GM12878 (cell line): ENCODE data around the gene CTDNEP1. TPM values are rescaled to one million over a fixed set of nuclear protein-coding genes. Genes with fewer than 3 reads are reported as not detected.

Source experiments
- ATF3 ChIP-seq: IDR thresholded peaks from 2 replicates; pipeline ENCODE4 v1.6.1; 2011; ENCODE audit warnings: low read depth, mild to moderate bottlenecking, low read length, moderate library complexity, borderline replicate concordance; ENCODE audit errors: extremely low read depth
- BCL11A ChIP-seq: IDR thresholded peaks from 2 replicates; pipeline ENCODE4 v1.6.1; 2011; ENCODE audit warnings: low read depth, low read length
- BHLHE40 ChIP-seq, 2 experiments: fragments of 450-650 bp in 1 of 2; IDR thresholded peaks; 2 replicates each; pipeline ENCODE4 v1.6.1; 2011 to 2017; ENCODE audit warnings: low read depth in 2 of 2, borderline replicate concordance in 1 of 2, improper control_type of control experiment in 1 of 2, low read length in 1 of 2, mild to moderate bottlenecking in 1 of 2
- DPF2 ChIP-seq: fragments of 450-650 bp; IDR thresholded peaks from 2 replicates; pipeline ENCODE4 v1.6.1; 2017; ENCODE audit warnings: mild to moderate bottlenecking
- GABPA ChIP-seq: IDR thresholded peaks from 2 replicates; pipeline ENCODE4 v1.6.1; 2014; ENCODE audit warnings: antibody characterized with exemption, low read depth, mild to moderate bottlenecking, inconsistent platforms
- GATAD2B ChIP-seq: fragments of 450-650 bp; conservative IDR thresholded peaks from 2 replicates; pipeline ENCODE4 v1.6.1; 2017; ENCODE audit warnings: low read depth, mild to moderate bottlenecking, moderate library complexity
- HCFC1 ChIP-seq: fragments of 150-350 bp; IDR thresholded peaks from 2 replicates; pipeline ENCODE4 v1.6.1; 2014; ENCODE audit warnings: low read length
- HDGF ChIP-seq: fragments of 450-650 bp; IDR thresholded peaks from 2 replicates; pipeline ENCODE4 v1.6.1; 2016; ENCODE audit warnings: antibody characterized with exemption
- HSF1 ChIP-seq: fragments of 150-350 bp; IDR thresholded peaks from 2 replicates; pipeline ENCODE4 v1.6.1; 2014; ENCODE audit warnings: mild to moderate bottlenecking, low read depth, low read length
- IKZF2 ChIP-seq, 2 experiments: fragments of 450-650 bp; IDR thresholded peaks; 2 replicates each; pipeline ENCODE4 v1.6.1; 2017; ENCODE audit warnings: mild to moderate bottlenecking in 2 of 2, moderate library complexity in 2 of 2
- IRF5 ChIP-seq: fragments of 450-650 bp; IDR thresholded peaks from 2 replicates; pipeline ENCODE4 v1.6.1; 2017; ENCODE audit warnings: borderline replicate concordance
- JUNB ChIP-seq: IDR thresholded peaks from 2 replicates; pipeline ENCODE4 v1.6.1; 2016; ENCODE audit warnings: antibody characterized with exemption, mild to moderate bottlenecking
- KLF5 ChIP-seq: fragments of 450-650 bp; IDR thresholded peaks from 2 replicates; pipeline ENCODE4 v1.6.1; 2014; ENCODE audit warnings: mild to moderate bottlenecking; ENCODE audit not compliant: partially characterized antibody
- NFIC ChIP-seq: IDR thresholded peaks from 2 replicates; pipeline ENCODE4 v1.6.1; 2012; ENCODE audit warnings: low read depth, mild to moderate bottlenecking, inconsistent platforms, low read length, moderate library complexity
- NKRF ChIP-seq: fragments of 450-650 bp; conservative IDR thresholded peaks from 2 replicates; pipeline ENCODE4 v1.6.1; 2017; ENCODE audit warnings: mild to moderate bottlenecking, moderate library complexity
- NR2F1 ChIP-seq: fragments of 450-650 bp; conservative IDR thresholded peaks from 2 replicates; pipeline ENCODE4 v1.6.1; 2017; ENCODE audit warnings: mild to moderate bottlenecking
- RCOR1 ChIP-seq: conservative IDR thresholded peaks from 2 replicates; pipeline ENCODE4 v1.6.1; 2012; ENCODE audit warnings: low read depth, low read length, improper control_type of control experiment
- SIN3A ChIP-seq: IDR thresholded peaks from 2 replicates; pipeline ENCODE4 v1.6.1; 2012; ENCODE audit warnings: low read depth, low read length, improper control_type of control experiment
- SMC3 ChIP-seq: IDR thresholded peaks from 2 replicates; pipeline ENCODE4 v1.6.1; 2011; ENCODE audit warnings: low read length, improper control_type of control experiment, borderline replicate concordance
- STAT1 ChIP-seq: fragments of 450-650 bp; conservative IDR thresholded peaks from 2 replicates; pipeline ENCODE4 v1.6.1; 2014; ENCODE audit warnings: antibody characterized with exemption, mild to moderate bottlenecking
- TCF12 ChIP-seq: IDR thresholded peaks from 2 replicates; pipeline ENCODE4 v1.6.1; 2011; ENCODE audit warnings: low read depth, mild to moderate bottlenecking, low read length
- TCF3 ChIP-seq: IDR thresholded peaks from 2 replicates; pipeline ENCODE4 v1.6.1; 2012; ENCODE audit warnings: low read depth, mild to moderate bottlenecking, low read length, borderline replicate concordance; ENCODE audit not compliant: insufficient read depth
- USF1 ChIP-seq: IDR thresholded peaks from 2 replicates; pipeline ENCODE4 v1.6.1; 2011; ENCODE audit warnings: borderline replicate concordance, low read depth, mild to moderate bottlenecking, moderate library complexity, mixed read lengths, low read length; ENCODE audit not compliant: insufficient read depth; ENCODE audit errors: extremely low read length
- ZNF217 ChIP-seq: fragments of 450-650 bp; IDR thresholded peaks from 2 replicates; pipeline ENCODE4 v1.6.1; 2017; ENCODE audit warnings: antibody characterized with exemption, mild to moderate bottlenecking
- ZNF24 ChIP-seq: fragments of 450-650 bp; IDR thresholded peaks from 2 replicates; pipeline ENCODE4 v1.6.1; 2017; ENCODE audit warnings: antibody characterized with exemption, mild to moderate bottlenecking
- polyA plus RNA-seq, 11 experiments: library from polyadenylated mRNA; depleted of rRNA in 4 of 11; unstranded in 6 of 11; stranded (reverse) in 5 of 11; fragments of >200 nt; fragmentation: Nextera tagmentation in 4 of 11; fragmentation: Illumina TruSeq in 1 of 11; extraction: Ambion mirVana in 4 of 11; extraction: Trizol in 1 of 11; gene quantifications; 1 replicate in 1 of 11; 2 replicates in 10 of 11; pipeline versions ENCODE4 v1.2.1 to v1.2.3, GENCODE V29; 2011 to 2016; ENCODE audit warnings: inconsistent platforms in 2 of 11, missing spikeins in 2 of 11, low read depth in 1 of 11
- total RNA-seq, 4 experiments: library from RNA; depleted of rRNA in 3 of 4; stranded (reverse); fragments of >200 nt in 3 of 4; fragmentation: Illumina TruSeq in 1 of 4; extraction: Trizol in 1 of 4; gene quantifications; 2 replicates each; pipeline versions ENCODE4 v1.2.1 to v1.2.3, GENCODE V29; 2013 to 2021

Gene CTDNEP1
- total and polyA plus RNA-seq, 10 of the 15 experiments (the other 5 are each of a cell fraction or from before 2014, with no cell fraction given), result 23.7 to 176 (median 30.3) TPM

- no peak for TF ChIP-seq HSF1
- no peak for TF ChIP-seq GABPA
- no peak for TF ChIP-seq TCF12
- no peak for TF ChIP-seq ZNF217
- no peak for TF ChIP-seq JUNB
- TF ChIP-seq GATAD2B, result peak; percentile 86
- peak; percentile 46; the same call in 1 of the 2 replicates for TF ChIP-seq ATF3
- peak; percentile 66 for TF ChIP-seq HCFC1
- TF ChIP-seq IRF5, result no peak
- no peak for TF ChIP-seq USF1
- TF ChIP-seq NR2F1, result peak; percentile 85
- TF ChIP-seq NKRF, result peak; percentile 83
- TF ChIP-seq SIN3A, result peak; percentile 86; the same call in 1 of the 2 replicates
- no peak for TF ChIP-seq NFIC
- TF ChIP-seq KLF5, result peak; percentile 81
- peak in 1 of 2 experiments; percentile 76; a peak in 2 of 4 replicates for TF ChIP-seq BHLHE40 (IDR thresholded peaks at IDR 0.05; ENCODE audit: borderline replicate concordance in 1 of 2, low read depth in 2 of 2, low read length in 1 of 2)
- TF ChIP-seq BCL11A, result no peak
- TF ChIP-seq TCF3, result 0 out of 2 replicates have a peak, but pooled peaks have one; percentile 8
- TF ChIP-seq HDGF, result peak; percentile 74; the same call in 1 of the 2 replicates
- TF ChIP-seq DPF2, result peak; percentile 78
- no peak for TF ChIP-seq ZNF24
- 0 out of 2 replicates have a peak, but pooled peaks have one; percentile 64 for TF ChIP-seq RCOR1
- peak; percentile 79; the same call in 1 of the 2 replicates for TF ChIP-seq STAT1
- no peak for TF ChIP-seq SMC3
- no peak; a peak in 2 of 4 replicates for TF ChIP-seq IKZF2 (IDR thresholded peaks at IDR 0.05)
Observed at GRCh38 chr17:7252176-7253043, 876 bp upstream of the CTDNEP1 start, which contains the start of gene ELP5 (continued).
